ENCODE data around the gene EXOC8. TPM values are rescaled to one million over a fixed set of nuclear protein-coding genes. Genes with fewer than 3 reads are reported as not detected.

Gene EXOC8
- total RNA-seq (10 to 100 TPM; 12.3 to 16.9 (median 14.0) TPM), polyA plus RNA-seq (5.9 TPM)
- long read RNA-seq, donor 1, full-length matches to known transcripts = 8 of 8 reads
- long read RNA-seq, donor 1, partial matches to known transcripts = 0 of 8 reads
- long read RNA-seq, donor 1, other reads (novel, unspliced or antisense) = 0 of 8 reads
- long read RNA-seq, donor 2, full-length matches to known transcripts = 6 of 6 reads
- long read RNA-seq, donor 2, partial matches to known transcripts = 0 of 6 reads
- long read RNA-seq, donor 2, other reads (novel, unspliced or antisense) = 0 of 6 reads
- long read RNA-seq, donor 3, full-length matches to known transcripts = 15 of 15 reads
- long read RNA-seq, donor 3, partial matches to known transcripts = 0 of 15 reads
- long read RNA-seq, donor 3, other reads (novel, unspliced or antisense) = 0 of 15 reads
- long read RNA-seq, donor 4, full-length matches to known transcripts = 8 of 8 reads
- long read RNA-seq, donor 4, partial matches to known transcripts = 0 of 8 reads
- long read RNA-seq, donor 4, other reads (novel, unspliced or antisense) = 0 of 8 reads

DNA sequence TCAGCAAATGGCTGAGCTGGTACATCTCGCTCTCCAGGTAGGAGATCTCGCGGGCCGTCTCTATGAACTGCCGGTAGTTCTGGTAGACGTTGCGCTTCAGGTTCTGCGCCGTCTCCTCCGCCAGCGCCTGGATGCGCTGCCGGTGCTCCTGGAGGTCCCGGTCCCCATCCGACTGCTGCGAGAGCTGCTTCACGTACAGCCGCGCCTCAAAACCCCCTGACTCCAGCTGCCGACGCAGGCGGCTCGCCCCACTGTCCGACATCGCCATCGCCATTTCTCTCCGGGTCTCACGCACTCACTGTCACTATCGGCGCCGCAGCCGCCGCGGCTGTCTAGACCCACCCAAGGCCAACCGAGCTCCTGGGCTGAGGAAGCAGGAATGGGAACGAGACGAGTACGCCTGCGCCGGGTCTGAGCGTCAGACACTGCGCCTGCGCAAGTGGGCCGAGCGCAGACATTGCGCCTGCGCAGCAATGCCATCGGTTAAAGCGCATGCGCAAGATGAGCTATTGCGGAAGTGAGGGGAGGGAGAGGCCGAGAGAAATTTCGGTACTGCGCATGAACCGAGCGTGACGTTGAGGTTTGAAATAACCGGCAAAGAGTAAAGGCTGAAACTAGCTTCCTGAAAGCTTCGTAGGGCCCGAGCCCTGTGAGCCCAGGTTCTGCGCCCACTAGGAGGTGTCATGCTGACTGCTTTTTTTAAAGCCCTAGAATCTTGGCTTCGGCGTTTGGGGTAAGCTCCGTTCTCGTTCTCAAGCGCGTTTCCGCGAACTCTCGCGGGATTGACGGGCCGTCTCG, at the start of gene EXOC8:
Gene EXOC8, minus strand, starts transcription at position 381 of the 798 bp plus-strand sequence. Its CDS starts 107 bp downstream, at position 274.
- no peaks in the 10 kb centered on the region for H3K27me3 ChIP-seq (ENCODE audit: control insufficient read depth, insufficient read depth)
- peak within 1 kb of the TSS; percentile 78 for H3K4me3 ChIP-seq (ENCODE audit: low read length)
- under 1% methylated on average over 74 of the region's 74 CpGs for WGBS
- peak within 1 kb of the TSS; percentile 92 for H3K27ac ChIP-seq (ENCODE audit: low read length)
- DNase-seq (peak; percentile 94 to 98 (median 97)), ATAC-seq (peak; percentile 97)
- no peaks in the 10 kb centered on the region for H3K9me3 ChIP-seq (ENCODE audit: control insufficient read depth, low read length)
- intact Hi-C loops (cut with DNase I) = loop anchor here in 1 of 4 donors (10.0 kb wide), 1 partner anchor 93 kb away; the partner anchor contains the start of gene GNPAT
- H3K4me1 ChIP-seq (ENCODE audit: control insufficient read depth, insufficient read depth, low read length) = peaks cover 12% of the 10 kb centered on the region

- Histone ChIP-seq H3K4me3 (ENCODE audit: low read length) (no peak overlapping the region), H3K27ac (ENCODE audit: low read length) (no peak overlapping the region), H3K4me1 (ENCODE audit: control insufficient read depth, insufficient read depth, low read length) (peaks cover 5% of the 10 kb centered on the region), H3K9me3 (ENCODE audit: control insufficient read depth, low read length) (no peaks in the 10 kb centered on the region), H3K27me3 (ENCODE audit: control insufficient read depth, insufficient read depth) (no peaks in the 10 kb centered on the region)
- DNase-seq (no peak), ATAC-seq (no peak)
- intact Hi-C loops (cut with DNase I) = no loop called here
Measured at GRCh38 chr1:231386466-231386865, 48.8 kb upstream of the EXOC8 start.

DNA sequence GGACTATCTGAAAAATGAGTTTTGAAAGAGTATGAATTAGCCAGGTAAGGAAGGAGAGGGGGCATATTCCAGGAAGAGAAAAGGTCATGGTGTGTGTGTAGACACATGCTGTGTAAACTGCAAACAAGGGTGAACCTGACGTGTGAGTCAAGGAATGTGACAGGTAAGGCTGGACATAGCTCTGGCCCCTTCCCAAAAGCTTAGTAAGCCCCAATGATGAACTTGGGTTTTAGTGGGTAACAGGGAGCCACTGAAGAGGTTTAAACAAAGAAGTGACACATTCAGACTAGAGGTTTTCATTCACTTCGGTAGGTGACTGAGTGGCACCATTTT, 47.7 kb upstream of the EXOC8 start:
- no peaks in the 10 kb centered on the region for H3K9me3 ChIP-seq (ENCODE audit: control insufficient read depth, low read length)
- H3K4me1 ChIP-seq (ENCODE audit: control insufficient read depth, insufficient read depth, low read length) = peaks cover 5% of the 10 kb centered on the region
- H3K27me3 ChIP-seq (ENCODE audit: control insufficient read depth, insufficient read depth) = no peaks in the 10 kb centered on the region
- WGBS = 90% methylated on average over 2 of the region's 2 CpGs
- intact Hi-C loops (cut with DNase I) = no loop called here
- DNase-seq (no peak), ATAC-seq (no peak)
- H3K27ac ChIP-seq (ENCODE audit: low read length) = no peak overlapping the region
- H3K4me3 ChIP-seq (ENCODE audit: low read length) = no peak overlapping the region

DNA sequence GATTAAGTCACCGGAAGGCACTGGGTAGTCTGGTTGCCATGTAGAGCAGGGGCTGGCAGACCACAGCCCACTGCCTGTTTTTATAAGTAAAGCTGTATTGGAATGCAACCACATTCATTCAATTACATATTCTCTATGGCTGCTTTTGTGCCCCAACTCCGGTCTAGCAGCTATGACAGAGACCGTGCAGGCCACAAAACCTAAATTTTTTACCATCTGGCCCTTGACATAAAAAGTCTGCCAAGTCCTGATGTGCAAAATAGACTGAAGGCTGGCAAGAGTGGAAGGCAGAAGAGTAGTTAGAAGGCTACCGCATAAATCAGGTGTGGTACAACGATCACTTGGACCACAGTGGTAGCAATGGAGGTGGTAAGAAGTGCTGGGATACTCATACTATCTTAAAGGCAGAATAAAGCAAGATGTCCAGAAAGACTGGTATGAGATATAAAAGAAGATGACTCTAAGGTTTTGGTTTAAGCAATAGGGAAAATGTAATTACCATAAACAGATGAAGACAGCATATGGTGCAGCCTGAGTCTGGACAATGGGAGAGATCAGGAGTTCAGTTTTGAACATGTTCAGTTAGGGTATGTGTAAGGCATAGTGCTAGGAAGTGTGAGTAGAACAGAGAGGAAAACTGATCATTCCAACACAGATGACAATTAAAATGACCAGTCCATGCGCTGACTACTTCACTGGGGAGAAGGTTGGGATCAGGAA, 47.2 kb upstream of the EXOC8 start:
- no peak for DNase-seq
- H3K27me3 ChIP-seq (ENCODE audit: control insufficient read depth, insufficient read depth) = no peaks in the 10 kb centered on the region
- no peak overlapping the region for H3K27ac ChIP-seq (ENCODE audit: low read length)
- no peaks in the 10 kb centered on the region for H3K9me3 ChIP-seq (ENCODE audit: control insufficient read depth, low read length)
- intact Hi-C loops (cut with DNase I) = no loop called here
- no peak for ATAC-seq
- H3K4me1 ChIP-seq (ENCODE audit: control insufficient read depth, insufficient read depth, low read length) = peaks cover 6% of the 10 kb centered on the region
- no peak overlapping the region for H3K4me3 ChIP-seq (ENCODE audit: low read length)
- 92% methylated on average over 6 of the region's 6 CpGs for WGBS

GRCh38 chr1:231383159-231383860, 45.7 kb upstream of the EXOC8 start:
- Histone ChIP-seq H3K4me1 (ENCODE audit: control insufficient read depth, insufficient read depth, low read length) (peaks cover 9% of the 10 kb centered on the region), H3K9me3 (ENCODE audit: control insufficient read depth, low read length) (no peaks in the 10 kb centered on the region), H3K27me3 (ENCODE audit: control insufficient read depth, insufficient read depth) (no peaks in the 10 kb centered on the region), H3K4me3 (ENCODE audit: low read length) (no peak overlapping the region), H3K27ac (ENCODE audit: low read length) (no peak overlapping the region)
- ATAC-seq (peak in 1 of 2 donors; percentile 45), DNase-seq (no peak)
- 66% methylated on average over 5 of the region's 5 CpGs for WGBS
- intact Hi-C loops (cut with DNase I) = no loop called here

DNA sequence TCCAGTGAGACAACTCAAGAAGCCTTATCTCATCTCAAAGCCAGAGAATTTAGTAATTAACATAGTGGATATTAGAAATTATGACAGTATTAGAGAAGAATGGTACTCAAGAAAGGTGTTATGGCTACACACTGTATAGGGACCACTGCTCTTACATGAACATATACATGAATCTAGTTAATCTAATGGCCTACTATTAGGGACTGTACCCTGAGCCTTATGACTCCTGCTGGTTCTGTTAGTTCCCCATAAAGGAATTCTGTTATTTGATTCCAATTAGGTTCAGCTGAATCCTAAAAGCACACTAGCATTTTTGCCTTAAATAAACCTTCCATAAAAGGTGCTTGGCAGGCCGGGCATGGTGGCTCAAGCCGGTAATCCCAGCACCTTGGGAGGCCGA, 44.8 kb upstream of the EXOC8 start:
- no peaks in the 10 kb centered on the region for H3K27me3 ChIP-seq (ENCODE audit: control insufficient read depth, insufficient read depth)
- intact Hi-C loops (cut with DNase I) = no loop called here
- H3K4me1 ChIP-seq (ENCODE audit: control insufficient read depth, insufficient read depth, low read length) = peaks cover 12% of the 10 kb centered on the region
- H3K9me3 ChIP-seq (ENCODE audit: control insufficient read depth, low read length) = no peaks in the 10 kb centered on the region
- WGBS = 92% methylated on average over 3 of the region's 3 CpGs
- DNase-seq (no peak), ATAC-seq (no peak)
- H3K4me3 ChIP-seq (ENCODE audit: low read length) = no peak overlapping the region
- H3K27ac ChIP-seq (ENCODE audit: low read length) = no peak overlapping the region

DNA sequence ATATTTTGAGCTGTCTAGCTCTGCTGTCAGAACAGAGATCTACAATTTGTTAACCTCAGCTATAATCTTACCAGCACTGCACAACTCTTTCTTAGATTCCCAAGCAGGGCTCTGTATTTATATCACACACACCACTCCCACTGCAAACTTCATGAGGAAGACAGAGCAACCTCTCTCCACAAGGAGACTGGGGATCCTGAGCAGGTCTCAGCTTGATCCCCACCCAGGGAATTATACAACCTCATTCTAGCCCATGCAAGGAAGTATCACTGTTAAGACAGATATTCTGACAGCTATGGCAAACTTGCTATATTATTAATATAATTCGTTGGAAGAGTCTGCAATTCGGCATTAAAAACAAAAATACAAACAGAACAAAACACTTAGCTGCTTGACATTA, 44.1 kb upstream of the EXOC8 start:
- no peaks in the 10 kb centered on the region for H3K27me3 ChIP-seq (ENCODE audit: control insufficient read depth, insufficient read depth)
- H3K9me3 ChIP-seq (ENCODE audit: control insufficient read depth, low read length) = no peaks in the 10 kb centered on the region
- 59% methylated on average over 2 of the region's 2 CpGs for WGBS
- H3K4me3 ChIP-seq (ENCODE audit: low read length) = no peak overlapping the region
- peaks cover 13% of the 10 kb centered on the region for H3K4me1 ChIP-seq (ENCODE audit: control insufficient read depth, insufficient read depth, low read length)
- ATAC-seq (peak in 1 of 2 donors; percentile 15), DNase-seq (no peak)
- no peak overlapping the region for H3K27ac ChIP-seq (ENCODE audit: low read length)
- intact Hi-C loops (cut with DNase I) = no loop called here

GRCh38 chr1:231376875-231377549, 39.4 kb upstream of the EXOC8 start:
- ATAC-seq = no peak
- intact Hi-C loops (cut with DNase I) = no loop called here
- no peak overlapping the region for H3K4me3 ChIP-seq (ENCODE audit: low read length)

GRCh38 chr1:231376101-231376500, 38.4 kb upstream of the EXOC8 start:
- Histone ChIP-seq H3K4me3 (ENCODE audit: low read length) (no peak overlapping the region), H3K27ac (ENCODE audit: low read length) (no peak overlapping the region), H3K9me3 (ENCODE audit: control insufficient read depth, low read length) (no peaks in the 10 kb centered on the region), H3K4me1 (ENCODE audit: control insufficient read depth, insufficient read depth, low read length) (peaks cover 12% of the 10 kb centered on the region), H3K27me3 (ENCODE audit: control insufficient read depth, insufficient read depth) (no peaks in the 10 kb centered on the region)
- intact Hi-C loops (cut with DNase I) = no loop called here
- no peak for DNase-seq
- ATAC-seq = peak in 1 of 2 donors; percentile 34
- WGBS = 68% methylated on average over 4 of the region's 4 CpGs

More at GRCh38 chr1:231376875-231377549, 39.4 kb upstream of the EXOC8 start:
- Histone ChIP-seq H3K27ac (ENCODE audit: low read length) (no peak overlapping the region), H3K4me1 (ENCODE audit: control insufficient read depth, insufficient read depth, low read length) (peaks cover 12% of the 10 kb centered on the region), H3K27me3 (ENCODE audit: control insufficient read depth, insufficient read depth) (no peaks in the 10 kb centered on the region), H3K9me3 (ENCODE audit: control insufficient read depth, low read length) (no peaks in the 10 kb centered on the region)
- DNase-seq = no peak
- 72% methylated on average over 5 of the region's 5 CpGs for WGBS

DNA sequence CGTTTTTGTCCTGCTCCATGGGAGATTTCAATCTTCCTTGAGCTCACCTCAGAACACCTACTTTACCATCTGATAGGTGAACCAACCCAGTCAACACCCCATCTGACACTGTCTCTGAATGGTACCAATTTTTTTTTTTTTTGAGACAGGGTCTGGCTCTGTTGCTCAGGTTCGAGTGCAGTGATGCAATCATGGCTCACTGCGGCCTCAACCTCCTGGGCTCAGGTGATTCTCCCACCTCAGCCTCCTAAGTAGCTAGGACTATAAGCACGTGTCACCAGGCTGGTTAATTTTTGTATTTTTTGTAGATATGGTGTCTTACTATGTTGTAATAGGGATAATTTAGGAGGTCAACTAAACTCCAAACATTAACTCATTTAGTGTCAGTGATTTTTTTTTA, 36.7 kb upstream of the EXOC8 start:
- ATAC-seq = no peak
- WGBS = 84% methylated on average over 4 of the region's 4 CpGs
- no peaks in the 10 kb centered on the region for H3K27me3 ChIP-seq (ENCODE audit: control insufficient read depth, insufficient read depth)
- no peaks in the 10 kb centered on the region for H3K9me3 ChIP-seq (ENCODE audit: control insufficient read depth, low read length)
- H3K27ac ChIP-seq (ENCODE audit: low read length) = no peak overlapping the region
- DNase-seq = no peak
- H3K4me1 ChIP-seq (ENCODE audit: control insufficient read depth, insufficient read depth, low read length) = peaks cover 6% of the 10 kb centered on the region
- no peak overlapping the region for H3K4me3 ChIP-seq (ENCODE audit: low read length)
- intact Hi-C loops (cut with DNase I) = no loop called here

Measured in right cardiac atrium (tissue), 5 donors.